K562 (cell line): ENCODE data around the gene CXCR5. TPM values are rescaled to one million over a fixed set of nuclear protein-coding genes. Genes with fewer than 3 reads are reported as not detected.

Source experiments
- ARID2 ChIP-seq: fragments of 450-650 bp; IDR thresholded peaks from 2 replicates; pipeline ENCODE4 v1.6.1; 2017; ENCODE audit warnings: antibody characterized with exemption, mild to moderate bottlenecking
- CCAR2 ChIP-seq: fragments of 200-400 bp; formaldehyde crosslinking; IDR thresholded peaks from 2 replicates; pipeline ENCODE4 v1.6.1; 2017; ENCODE audit warnings: mild to moderate bottlenecking, low read depth, low read length
- DPF2 ChIP-seq: fragments of 450-650 bp; IDR thresholded peaks from 2 replicates; pipeline ENCODE4 v1.6.1; 2016
- E2F6 ChIP-seq, 2 experiments: IDR thresholded peaks; 2 replicates each; pipeline ENCODE4 v1.6.1; 2011; ENCODE audit warnings: borderline replicate concordance in 1 of 2, control low read depth in 1 of 2, low read depth in 1 of 2, low read length in 1 of 2, mild to moderate bottlenecking in 1 of 2, mixed read lengths in 1 of 2, moderate library complexity in 1 of 2; ENCODE audit not compliant: insufficient read depth in 1 of 2, insufficient read length in 1 of 2, poor library complexity in 1 of 2, severe bottlenecking in 1 of 2; ENCODE audit errors: extremely low read depth in 1 of 2
- ELK3 ChIP-seq: fragments of 450-650 bp; formaldehyde crosslinking; IDR thresholded peaks from 2 replicates; pipeline ENCODE4 v1.4.0; 2020; ENCODE audit warnings: mild to moderate bottlenecking
- EP400 ChIP-seq: fragments of 450-650 bp; IDR thresholded peaks from 2 replicates; pipeline ENCODE4 v1.6.1; 2017; ENCODE audit warnings: antibody characterized with exemption, mild to moderate bottlenecking, moderate library complexity
- FOXA1 ChIP-seq: fragments of 450-650 bp; IDR thresholded peaks from 2 replicates; pipeline ENCODE4 v1.6.1; 2016; ENCODE audit warnings: mild to moderate bottlenecking, borderline replicate concordance
- FOXO4 ChIP-seq: fragments of 450-650 bp; formaldehyde crosslinking; IDR thresholded peaks from 2 replicates; pipeline ENCODE4 v1.4.0; 2020; ENCODE audit warnings: mild to moderate bottlenecking, moderate library complexity
- PCBP2 ChIP-seq: fragments of 200-400 bp; formaldehyde crosslinking; IDR thresholded peaks from 2 replicates; pipeline ENCODE4 v1.6.1; 2018; ENCODE audit warnings: low read length, low read depth, mild to moderate bottlenecking, moderate library complexity; ENCODE audit not compliant: poor library complexity, severe bottlenecking
- PKNOX1 ChIP-seq: fragments of 450-650 bp; IDR thresholded peaks from 2 replicates; pipeline ENCODE4 v1.6.1; 2016
- SREBF2 ChIP-seq: sonication (generic); formaldehyde crosslinking; IDR thresholded peaks from 2 replicates; pipeline ENCODE4 v1.4.0; 2020; ENCODE audit warnings: mild to moderate bottlenecking, missing genetic modification reagents
- STAT5B ChIP-seq: fragments of 250-450 bp; sonication (Bioruptor Pico); IDR thresholded peaks from 2 replicates; pipeline ENCODE4 v1.8.0; 2021; ENCODE audit warnings: mild to moderate bottlenecking, inconsistent platforms
- TAL1 ChIP-seq: fragments of 450-650 bp; IDR thresholded peaks from 2 replicates; pipeline ENCODE4 v1.6.1; 2016; ENCODE audit warnings: mild to moderate bottlenecking
- TARDBP ChIP-seq: fragments of 450-650 bp; IDR thresholded peaks from 2 replicates; pipeline ENCODE4 v1.6.1; 2016
- ZBTB34 ChIP-seq: fragments of 250-450 bp; sonication (Bioruptor Pico); IDR thresholded peaks from 2 replicates; pipeline ENCODE4 v1.8.0; 2021; ENCODE audit warnings: mild to moderate bottlenecking, moderate library complexity
- ZNF175 ChIP-seq: fragments of 200-800 bp; sonication (Bioruptor generic); IDR thresholded peaks from 2 replicates; pipeline ENCODE4 v1.6.1; 2016; ENCODE audit warnings: low read depth, mild to moderate bottlenecking, missing genetic modification characterization, missing compliant biosample characterization
- ZNF384 ChIP-seq: IDR thresholded peaks from 2 replicates; pipeline ENCODE4 v1.6.1; 2012; ENCODE audit warnings: low read depth, low read length, improper control_type of control experiment
- ZNF444 ChIP-seq: fragments of 250-450 bp; sonication (Bioruptor Pico); IDR thresholded peaks from 2 replicates; pipeline ENCODE4 v1.4.0; 2020; ENCODE audit warnings: mild to moderate bottlenecking, moderate library complexity
- ZNF561 ChIP-seq: fragments of 450-650 bp; formaldehyde crosslinking; conservative IDR thresholded peaks from 2 replicates; pipeline ENCODE4 v1.4.0; 2020; ENCODE audit warnings: mild to moderate bottlenecking, moderate library complexity
- ZNF57 ChIP-seq: fragments of 450-650 bp; formaldehyde crosslinking; IDR thresholded peaks from 2 replicates; pipeline ENCODE4 v1.4.0; 2020; ENCODE audit warnings: mild to moderate bottlenecking, moderate library complexity
- polyA plus RNA-seq, 8 experiments: library from polyadenylated mRNA; depleted of rRNA in 4 of 8; stranded (reverse) in 5 of 8; unstranded in 3 of 8; fragments of >200 nt; fragmentation: Nextera tagmentation in 2 of 8; fragmentation: Illumina TruSeq in 1 of 8; extraction: Ambion mirVana in 2 of 8; extraction: Trizol in 1 of 8; gene quantifications; 2 replicates each; pipeline versions ENCODE4 v1.2.1 to v1.2.3, GENCODE V29; 2011 to 2014; ENCODE audit warnings: inconsistent platforms in 1 of 8, missing spikeins in 1 of 8
- total RNA-seq, 7 experiments: library from RNA; depleted of rRNA in 6 of 7; stranded (reverse); fragments of >200 nt in 6 of 7; fragmentation: Illumina TruSeq in 2 of 7; extraction: Trizol in 2 of 7; gene quantifications; 2 replicates each; pipeline versions ENCODE4 v1.2.1 to v1.2.3, GENCODE V29; 2011 to 2021; ENCODE audit warnings: low replicate concordance in 1 of 7

CXCR5 gene
- total and polyA plus RNA-seq, 9 of the 15 experiments (the other 6 are each of a cell fraction or from before 2014, with no cell fraction given) = 0.03 to 0.06 TPM; not detected in 7

- no peak for TF ChIP-seq FOXO4
- no peak for TF ChIP-seq ZBTB34 (CRISPR knock-in tag)
- no peak for TF ChIP-seq ZNF444 (CRISPR knock-in tag)
- TF ChIP-seq EP400 = peak; percentile 3; the same call in 1 of the 2 replicates
- 0 out of 2 replicates have a peak, but pooled peaks have one; percentile 14 for TF ChIP-seq DPF2
- no peak for TF ChIP-seq FOXA1
- TF ChIP-seq ZNF561 = no peak
- no peak for TF ChIP-seq PCBP2
- TF ChIP-seq TAL1 = no peak
- TF ChIP-seq STAT5B (CRISPR knock-in tag) = no peak
- TF ChIP-seq TARDBP = no peak
- TF ChIP-seq CCAR2 = no peak
- TF ChIP-seq ARID2 = no peak
- no peak for TF ChIP-seq ZNF57 (CRISPR knock-in tag)
- TF ChIP-seq ELK3 (CRISPR knock-in tag) = no peak
- TF ChIP-seq PKNOX1 = no peak
- TF ChIP-seq E2F6 (IDR thresholded peaks at IDR 0.05; ENCODE audit: borderline replicate concordance in 1 of 2, extremely low read depth in 1 of 2, insufficient read depth in 1 of 2, insufficient read length in 1 of 2, low read depth in 1 of 2, low read length in 1 of 2, poor library complexity in 1 of 2, severe bottlenecking in 1 of 2) = no peak
- TF ChIP-seq ZNF175 = no peak
- no peak for TF ChIP-seq ZNF384
- TF ChIP-seq SREBF2 (CRISPR knock-in tag) = no peak
Measured at GRCh38 chr11:118918686-118919280, 35.1 kb downstream of the CXCR5 start (continued).
